Activated CD4-positive, CD25-positive, alpha-beta regulatory T cell (primary cell): ENCODE data around the gene SORL1.
A peak's percentile ranks its signal among the peaks of the same experiment; 100 is the strongest.
"Not testable (repeated sequence)": the region's sequence is repeated elsewhere in the genome, so short reads cannot be mapped to it uniquely, and the experiment has no call there.

Source experiments
- DNase-seq, 4 experiments: peaks; one replicate each; lab custom pipeline; 2025; lab: John Stamatoyannopoulos, UW

Gene SORL1, protein sequence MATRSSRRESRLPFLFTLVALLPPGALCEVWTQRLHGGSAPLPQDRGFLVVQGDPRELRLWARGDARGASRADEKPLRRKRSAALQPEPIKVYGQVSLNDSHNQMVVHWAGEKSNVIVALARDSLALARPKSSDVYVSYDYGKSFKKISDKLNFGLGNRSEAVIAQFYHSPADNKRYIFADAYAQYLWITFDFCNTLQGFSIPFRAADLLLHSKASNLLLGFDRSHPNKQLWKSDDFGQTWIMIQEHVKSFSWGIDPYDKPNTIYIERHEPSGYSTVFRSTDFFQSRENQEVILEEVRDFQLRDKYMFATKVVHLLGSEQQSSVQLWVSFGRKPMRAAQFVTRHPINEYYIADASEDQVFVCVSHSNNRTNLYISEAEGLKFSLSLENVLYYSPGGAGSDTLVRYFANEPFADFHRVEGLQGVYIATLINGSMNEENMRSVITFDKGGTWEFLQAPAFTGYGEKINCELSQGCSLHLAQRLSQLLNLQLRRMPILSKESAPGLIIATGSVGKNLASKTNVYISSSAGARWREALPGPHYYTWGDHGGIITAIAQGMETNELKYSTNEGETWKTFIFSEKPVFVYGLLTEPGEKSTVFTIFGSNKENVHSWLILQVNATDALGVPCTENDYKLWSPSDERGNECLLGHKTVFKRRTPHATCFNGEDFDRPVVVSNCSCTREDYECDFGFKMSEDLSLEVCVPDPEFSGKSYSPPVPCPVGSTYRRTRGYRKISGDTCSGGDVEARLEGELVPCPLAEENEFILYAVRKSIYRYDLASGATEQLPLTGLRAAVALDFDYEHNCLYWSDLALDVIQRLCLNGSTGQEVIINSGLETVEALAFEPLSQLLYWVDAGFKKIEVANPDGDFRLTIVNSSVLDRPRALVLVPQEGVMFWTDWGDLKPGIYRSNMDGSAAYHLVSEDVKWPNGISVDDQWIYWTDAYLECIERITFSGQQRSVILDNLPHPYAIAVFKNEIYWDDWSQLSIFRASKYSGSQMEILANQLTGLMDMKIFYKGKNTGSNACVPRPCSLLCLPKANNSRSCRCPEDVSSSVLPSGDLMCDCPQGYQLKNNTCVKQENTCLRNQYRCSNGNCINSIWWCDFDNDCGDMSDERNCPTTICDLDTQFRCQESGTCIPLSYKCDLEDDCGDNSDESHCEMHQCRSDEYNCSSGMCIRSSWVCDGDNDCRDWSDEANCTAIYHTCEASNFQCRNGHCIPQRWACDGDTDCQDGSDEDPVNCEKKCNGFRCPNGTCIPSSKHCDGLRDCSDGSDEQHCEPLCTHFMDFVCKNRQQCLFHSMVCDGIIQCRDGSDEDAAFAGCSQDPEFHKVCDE (N-terminal part only)

DNA sequence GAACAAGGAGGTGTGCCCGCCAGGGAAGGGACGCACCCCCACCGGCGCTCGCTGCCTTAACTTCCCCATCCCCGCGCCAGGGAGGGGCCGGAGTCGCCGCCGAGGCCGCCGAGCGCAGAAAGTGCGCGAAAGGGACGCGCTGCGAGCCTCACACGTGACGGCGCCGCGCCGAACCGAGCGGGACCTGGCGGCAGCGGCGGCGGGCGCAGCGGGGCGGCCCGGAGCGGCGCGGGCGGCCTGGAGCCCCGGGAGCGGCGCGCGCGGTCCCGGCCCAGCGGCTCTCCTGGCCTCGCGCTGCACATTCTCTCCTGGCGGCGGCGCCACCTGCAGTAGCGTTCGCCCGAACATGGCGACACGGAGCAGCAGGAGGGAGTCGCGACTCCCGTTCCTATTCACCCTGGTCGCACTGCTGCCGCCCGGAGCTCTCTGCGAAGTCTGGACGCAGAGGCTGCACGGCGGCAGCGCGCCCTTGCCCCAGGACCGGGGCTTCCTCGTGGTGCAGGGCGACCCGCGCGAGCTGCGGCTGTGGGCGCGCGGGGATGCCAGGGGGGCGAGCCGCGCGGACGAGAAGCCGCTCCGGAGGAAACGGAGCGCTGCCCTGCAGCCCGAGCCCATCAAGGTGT is at the start of gene SORL1:
SORL1 (plus strand) TSS at position 329 of the 623 bp plus-strand sequence; CDS start at position 347, 18 bp downstream.
- peak; percentile 36 to 65 (median 60) for DNase-seq

DNA sequence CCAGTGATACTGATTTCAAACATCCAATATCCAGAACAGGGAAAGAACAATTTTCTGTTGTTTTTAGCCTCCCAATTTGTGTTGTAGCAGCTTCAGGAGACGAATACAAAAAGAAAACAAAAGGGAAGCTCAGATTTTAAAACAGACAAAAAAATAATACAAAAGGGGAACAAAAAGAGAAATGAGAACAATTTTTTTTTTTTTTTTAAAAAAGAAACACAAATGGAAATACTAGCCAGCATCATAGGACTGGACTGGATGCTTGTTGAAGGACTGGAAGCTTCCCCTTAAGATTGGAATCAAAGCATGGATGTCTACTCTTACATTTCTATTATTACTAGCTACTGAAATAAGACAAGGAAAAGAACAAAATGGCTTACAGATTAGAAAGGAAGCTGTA is 46.5 kb upstream of the SORL1 start:
- no peak for DNase-seq

DNA sequence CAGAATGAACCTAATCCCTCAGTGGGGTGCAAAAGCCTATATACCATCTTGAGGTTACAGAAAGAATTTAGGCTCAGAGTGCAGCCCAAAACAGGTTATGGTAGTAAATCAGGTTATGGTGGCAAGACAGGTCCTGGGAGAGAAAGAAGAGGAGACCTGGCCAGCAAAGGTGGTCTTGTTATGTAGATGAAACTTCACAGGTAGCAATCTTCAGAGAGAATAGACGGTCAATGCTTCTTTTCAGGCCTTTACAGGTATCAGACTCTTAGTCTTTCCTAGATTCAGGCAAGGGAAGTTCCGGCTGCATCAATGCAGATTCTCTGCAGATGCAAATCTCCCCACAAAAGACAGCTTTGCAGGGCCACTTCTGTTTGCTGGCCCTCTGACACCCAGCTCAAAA is 45.8 kb upstream of the SORL1 start:
- DNase-seq, result no peak

DNA sequence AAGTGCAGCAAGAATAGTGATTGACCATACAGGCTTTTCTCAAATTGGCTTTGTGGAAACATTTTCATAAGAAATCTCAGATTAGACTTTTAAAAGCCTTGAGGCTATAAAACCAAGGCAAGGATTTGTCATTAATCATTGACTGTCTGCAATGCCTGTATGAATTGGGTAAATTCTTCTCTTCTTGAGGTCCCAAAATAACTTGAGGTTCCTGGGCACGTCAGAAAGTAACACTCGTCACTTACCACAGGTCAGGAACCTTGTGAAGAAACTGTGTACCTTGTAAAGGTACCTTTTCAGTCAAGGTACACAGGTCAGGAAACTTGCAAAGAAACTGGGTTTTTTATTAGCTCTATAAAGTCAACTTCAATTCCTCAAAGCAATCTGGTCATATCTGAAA is 43.3 kb upstream of the SORL1 start:
- DNase-seq, result no peak

DNA sequence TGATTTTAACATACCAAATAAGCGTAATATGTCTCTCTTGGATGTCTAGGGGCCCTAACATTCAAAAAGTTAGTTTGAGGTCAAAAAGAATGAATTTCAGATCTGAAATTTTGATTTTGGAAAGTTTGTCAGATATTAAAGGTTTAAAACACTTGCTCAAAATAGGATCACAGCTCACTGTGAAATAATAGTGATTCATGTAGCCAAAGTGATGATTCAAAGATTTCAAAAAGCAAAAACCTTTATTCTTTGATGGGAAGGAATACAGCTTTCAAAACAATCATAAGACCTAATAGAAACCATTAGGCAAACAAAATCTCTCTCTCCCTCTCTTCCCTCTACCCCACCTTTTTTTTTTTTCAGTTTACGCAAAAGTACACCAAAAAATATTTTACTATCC is 42.1 kb upstream of the SORL1 start:
- DNase-seq, result not testable (repeated sequence)

DNA sequence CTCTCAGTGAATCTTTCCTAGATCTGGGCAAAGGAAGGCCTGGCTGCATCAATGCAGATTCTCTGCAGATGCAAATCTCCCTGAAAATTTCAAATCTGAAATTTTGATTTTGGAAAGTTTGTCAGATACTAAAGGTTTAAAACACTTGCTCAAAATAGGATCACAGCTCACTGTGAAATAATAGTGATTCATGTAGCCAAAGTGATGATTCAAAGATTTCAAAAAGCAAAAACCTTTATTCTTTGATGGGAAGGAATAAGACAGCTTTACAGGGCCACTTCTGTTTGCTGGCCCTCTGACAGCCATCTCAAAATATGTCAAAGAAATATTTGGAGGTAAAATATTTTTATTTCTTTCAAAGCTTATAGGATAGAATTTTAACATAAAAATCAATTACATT is 40.8 kb upstream of the SORL1 start:
- DNase-seq, result not testable (repeated sequence)

DNA sequence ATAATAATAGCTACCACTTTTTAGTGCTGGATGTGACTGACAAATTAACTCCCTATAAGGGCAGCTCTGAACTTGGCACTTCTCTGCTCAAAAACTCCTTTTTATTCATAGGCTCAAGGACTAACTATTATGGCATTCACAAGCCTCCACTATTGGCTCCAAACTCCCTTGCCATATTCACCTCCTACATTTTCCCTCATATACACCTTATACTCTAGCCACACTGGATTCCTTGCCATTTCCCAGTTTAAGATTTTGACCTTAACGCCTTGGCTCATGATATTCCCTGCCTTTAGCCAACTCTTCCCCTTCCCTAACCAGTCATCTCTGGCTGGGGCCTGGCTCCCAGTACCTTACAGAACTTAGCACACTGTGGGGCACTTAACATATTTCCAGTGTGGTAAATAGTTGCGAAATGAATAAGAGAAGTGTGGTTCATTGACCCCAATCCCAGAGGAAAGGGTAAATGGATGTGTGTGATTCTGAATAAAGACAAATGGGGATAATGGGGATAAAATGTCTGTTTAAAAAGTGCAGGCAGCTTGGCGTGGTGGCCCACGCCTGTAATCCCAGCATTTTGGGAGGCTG is 40.0 kb upstream of the SORL1 start:
- DNase-seq, result no peak

DNA sequence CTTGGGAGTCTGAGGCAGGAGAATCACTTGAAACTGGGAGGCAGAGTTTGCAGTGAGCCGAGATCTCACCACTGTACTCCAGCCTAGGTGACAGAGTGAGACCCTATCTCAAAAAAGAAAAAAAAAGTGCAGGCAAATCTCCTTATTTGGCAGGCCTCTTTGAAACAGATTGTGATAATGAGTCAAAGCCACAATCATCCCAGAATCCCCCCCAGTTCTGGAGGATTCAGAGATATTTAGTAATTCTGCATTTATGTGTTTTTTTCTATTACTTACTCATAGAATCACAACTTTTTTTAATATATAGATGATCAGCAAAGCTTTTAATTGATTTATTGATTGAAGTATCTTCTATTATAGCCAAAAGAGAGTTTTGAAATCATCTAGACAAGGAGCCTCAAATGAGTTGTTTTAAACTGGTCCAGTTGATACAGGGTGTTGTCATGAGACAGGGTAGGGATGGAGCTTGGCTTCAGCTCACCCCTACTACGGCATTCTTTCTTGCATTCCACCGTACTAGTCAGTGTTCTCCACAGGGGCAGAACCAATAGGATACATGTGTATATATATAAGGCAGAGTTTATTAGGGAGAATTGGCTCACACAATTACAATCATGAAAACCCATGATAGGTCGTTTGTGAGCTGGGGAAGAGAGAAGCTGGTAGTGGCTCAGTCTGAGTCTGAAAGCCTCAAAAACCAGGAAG is 39.3 kb upstream of the SORL1 start:
- no peak for DNase-seq

DNA sequence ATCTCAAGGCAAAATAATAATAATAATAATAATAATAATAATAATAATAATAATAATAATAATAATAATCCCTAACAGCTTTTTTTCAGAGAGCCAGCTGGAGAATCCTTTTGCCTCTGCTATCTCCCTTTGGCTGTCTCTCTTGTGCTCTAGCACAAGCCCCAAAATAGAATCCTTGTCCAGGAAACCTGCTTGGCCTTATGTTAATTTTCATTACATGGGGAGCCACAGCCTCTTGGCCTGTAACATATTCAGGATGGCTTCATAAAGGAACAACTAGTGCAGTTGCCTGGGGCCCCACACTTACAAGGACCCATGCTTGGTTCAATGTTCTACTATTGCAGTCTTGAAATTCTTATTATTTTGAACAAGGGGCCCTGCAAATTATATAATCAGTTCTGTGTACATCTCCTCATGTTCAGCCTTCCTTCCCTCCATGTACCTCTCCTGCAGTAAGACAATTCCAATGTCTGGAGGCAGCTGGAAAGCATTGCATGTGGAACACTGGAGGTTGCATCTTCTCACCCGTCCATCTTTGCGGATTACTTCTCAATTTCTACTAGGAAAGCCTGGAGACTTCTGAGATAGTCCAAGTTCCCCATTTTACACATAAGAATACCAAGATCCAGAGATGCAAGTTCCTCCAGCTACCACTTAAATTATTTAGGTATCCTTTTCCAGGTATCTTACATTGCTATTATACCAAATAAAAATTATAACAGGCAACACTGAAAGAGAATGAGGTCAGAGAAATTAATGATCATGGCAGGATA is 37.8 kb upstream of the SORL1 start:
- no peak for DNase-seq

DNA sequence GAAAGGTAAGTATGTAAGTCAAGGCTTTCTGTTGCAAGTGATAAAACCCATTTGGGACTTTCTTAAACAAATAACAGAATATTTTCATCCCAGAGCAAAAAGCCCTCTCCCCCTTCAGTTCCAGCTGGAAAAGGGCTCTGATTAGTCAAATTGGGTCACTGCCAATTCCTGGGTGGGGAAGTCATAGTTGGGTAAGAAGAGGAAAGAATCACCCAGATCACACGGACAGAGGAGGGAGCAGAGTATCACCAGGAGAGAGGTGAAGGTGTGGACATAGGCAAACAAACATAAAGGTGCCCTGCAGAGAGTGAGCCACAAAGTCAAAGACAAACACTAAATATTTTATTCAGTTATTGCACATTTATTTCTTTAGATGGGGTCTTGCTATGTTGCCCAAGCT is 36.3 kb upstream of the SORL1 start:
- no peak for DNase-seq

DNA sequence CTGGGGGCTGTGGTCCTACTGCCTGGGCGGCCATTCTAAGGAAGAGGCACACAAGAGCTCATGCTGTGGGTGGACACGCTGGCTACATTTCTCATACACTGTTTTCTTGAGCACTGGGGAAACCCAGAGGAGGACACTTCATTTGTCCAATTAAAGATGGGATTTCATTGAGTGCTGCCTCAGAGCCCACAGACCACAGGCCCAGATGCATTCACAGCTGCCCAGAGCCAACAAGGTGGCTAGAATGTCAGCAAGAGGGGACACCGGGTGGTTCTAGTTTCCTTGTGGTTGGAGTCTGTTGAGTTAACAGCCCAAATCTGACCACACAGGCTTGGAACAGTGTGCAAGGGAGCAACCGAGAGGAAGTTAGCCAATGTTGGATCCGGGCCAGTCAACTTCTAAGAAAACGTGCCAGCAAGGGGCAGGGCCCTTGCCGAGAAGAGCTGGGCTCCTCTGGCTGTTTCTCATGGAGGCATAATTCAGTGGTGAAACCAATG is 35.0 kb upstream of the SORL1 start:
- DNase-seq, result peak in 1 of 4 experiments; percentile 6

DNA sequence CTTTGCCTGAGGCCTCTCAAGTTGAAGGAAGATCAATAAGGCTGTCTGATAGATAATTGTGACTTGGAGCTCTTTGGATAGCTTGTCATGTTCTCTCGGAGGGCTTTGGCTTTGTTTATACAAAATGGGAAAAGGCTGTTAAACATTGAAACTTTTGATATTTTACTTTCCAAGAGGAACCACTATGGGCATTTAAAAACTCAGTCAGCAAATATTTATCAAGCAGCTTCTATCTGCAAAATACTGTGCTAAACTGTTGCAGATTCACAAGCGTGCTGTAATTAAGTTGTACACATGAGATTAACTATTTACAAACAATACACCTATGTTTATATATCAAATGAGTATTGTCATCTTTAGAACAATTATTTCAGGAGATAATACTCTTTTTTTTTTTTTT is 34.5 kb upstream of the SORL1 start:
- no peak for DNase-seq

DNA sequence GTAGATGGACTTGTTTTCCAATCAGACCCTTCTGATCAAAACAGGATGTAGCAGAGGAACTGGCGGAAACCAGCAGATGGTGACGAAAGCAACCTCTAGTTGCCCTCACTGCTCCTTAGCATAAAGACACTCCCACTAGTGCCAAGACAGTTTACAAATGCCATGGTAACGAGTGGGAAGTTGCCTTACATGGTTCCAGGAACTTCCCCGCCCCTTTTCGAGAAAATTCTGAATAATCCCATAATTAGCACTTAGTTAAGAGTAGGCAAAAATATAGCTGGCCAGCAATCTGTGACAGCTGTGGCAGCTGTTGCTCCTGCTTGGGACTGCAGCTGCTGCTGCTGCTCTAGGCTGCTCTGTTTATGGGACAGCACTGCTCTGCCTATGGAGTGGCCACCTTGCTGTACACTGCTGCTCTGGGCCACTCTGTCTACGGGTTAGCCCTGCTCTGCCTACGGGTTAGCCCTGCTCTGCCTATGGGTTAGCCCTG is 33.4 kb upstream of the SORL1 start:
- peak in 1 of 4 experiments; percentile 19 for DNase-seq

DNA sequence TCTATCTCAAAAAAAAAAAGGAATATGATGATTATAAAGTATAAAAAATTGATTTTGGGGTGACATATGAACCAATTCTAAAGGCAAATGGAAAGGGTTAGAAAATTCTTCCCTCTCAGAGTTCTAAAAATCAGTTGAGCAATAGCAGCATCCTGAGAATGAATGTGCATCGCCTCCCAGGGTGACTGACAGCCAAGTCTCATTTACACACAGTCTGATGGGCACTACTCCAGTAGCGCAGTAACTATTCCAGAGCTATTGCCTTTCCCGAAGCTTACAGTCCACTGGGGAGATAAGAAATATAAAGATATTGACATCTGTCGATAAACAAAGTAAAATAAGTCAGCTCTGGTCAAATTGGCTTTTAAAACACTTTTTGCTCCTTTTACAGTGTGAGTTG is 32.3 kb upstream of the SORL1 start:
- DNase-seq, result no peak

DNA sequence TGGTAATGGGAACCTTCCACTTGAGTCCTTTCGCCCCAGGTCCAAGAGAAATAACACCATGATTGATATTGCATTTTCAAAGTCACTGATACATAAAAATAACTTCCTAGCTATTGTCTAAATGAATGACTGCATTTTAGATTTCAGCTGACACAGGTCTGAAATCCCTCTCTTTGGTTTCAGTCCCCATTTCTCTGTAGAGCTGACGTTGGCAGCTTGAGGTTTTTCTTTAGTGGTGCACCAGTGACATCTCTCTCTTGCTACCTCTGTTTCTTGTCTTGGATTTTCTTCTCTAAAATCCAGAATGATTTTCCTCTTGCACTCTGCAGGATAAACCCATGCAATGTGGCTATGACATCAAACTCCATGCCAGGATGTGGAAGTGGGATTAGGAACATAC is 31.7 kb upstream of the SORL1 start:
- DNase-seq, result no peak

DNA sequence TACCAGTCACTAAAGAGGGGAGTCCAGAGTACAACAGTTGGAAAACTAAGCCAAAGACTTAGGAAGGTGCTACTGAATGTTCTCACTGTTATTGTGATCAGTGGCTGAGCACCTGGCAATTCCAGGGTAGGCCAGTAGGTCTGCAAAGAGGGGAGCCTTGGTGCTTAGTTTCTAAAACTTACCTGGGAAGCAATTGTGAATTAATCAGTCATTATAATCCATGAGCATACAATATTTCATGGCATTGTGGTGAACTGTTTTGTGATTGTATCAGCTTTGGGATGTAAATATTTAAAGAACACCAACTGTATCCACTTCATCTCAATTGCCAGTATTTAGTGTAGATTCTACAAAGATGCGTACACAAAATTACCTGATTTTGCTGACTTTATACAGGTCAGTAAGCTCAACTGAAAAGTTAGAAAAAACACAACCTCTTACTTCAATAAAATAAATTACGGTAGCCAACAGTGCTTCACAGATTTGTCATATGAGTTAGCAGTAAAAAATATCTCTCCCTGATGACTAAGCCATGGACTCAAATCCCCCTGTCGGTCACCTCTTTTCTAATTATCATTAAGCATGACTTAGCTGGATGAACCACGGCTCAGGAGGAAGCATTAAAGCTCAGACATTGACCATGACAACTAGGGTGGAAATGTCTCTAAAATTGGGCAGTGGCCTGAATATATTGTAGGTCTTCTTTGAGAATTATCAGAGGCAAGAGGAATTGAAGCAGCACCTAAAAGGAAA is 30.8 kb upstream of the SORL1 start:
- DNase-seq, result no peak

DNA sequence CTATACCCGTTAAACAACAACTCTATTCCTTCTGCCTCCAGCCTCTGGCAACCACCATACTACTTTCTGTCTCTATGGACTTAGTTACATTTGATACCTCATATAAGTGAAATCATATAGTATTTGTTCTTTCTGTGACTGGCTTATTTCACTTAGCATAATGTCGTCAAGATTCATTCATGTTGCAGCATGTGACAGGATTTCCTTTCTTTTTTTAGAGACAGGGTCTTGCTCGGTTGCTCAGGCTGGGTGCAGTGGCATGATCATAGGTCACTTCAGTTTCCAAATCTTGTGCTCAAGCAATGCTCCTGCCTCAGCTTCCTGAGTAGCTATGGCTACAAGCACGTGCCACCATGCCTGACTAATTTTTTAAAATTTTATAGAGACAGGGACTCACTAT is 29.4 kb upstream of the SORL1 start:
- DNase-seq, result no peak

DNA sequence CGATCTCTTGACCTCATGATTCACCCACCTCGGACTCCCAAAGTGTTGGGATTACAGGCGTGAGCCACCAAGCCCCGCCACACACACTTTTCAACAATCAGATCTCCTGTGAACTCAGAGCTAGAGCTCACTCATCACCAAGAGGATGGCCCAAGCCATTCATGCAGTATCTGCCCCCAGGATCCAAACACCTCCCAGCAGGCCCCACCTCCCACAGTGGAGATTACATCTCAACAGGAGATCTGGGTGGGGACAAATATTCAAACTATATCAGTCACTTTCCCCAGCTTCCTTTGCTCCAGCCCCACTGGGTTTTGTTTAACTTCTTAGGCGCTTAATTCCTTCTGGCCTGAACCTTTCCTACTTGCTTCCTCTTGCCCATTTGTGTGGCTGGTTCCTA is 26.3 kb upstream of the SORL1 start:
- DNase-seq, result no peak
